Anterior cingulate cortex (tissue), 58 donors: Measurements from ENCODE around the gene CFAP221.

Source experiments
- DNase-seq, 58 donors: peaks; one replicate each; lab custom pipeline; 2025; lab: John Stamatoyannopoulos, UW

CFAP221 gene

GRCh38 chr2:119674711-119675500 is 130.7 kb downstream of the CFAP221 start:
- DNase-seq = peak in 3 of 58 donors; percentile 18 to 33 (median 30)

GRCh38 chr2:119678021-119678656 is 133.9 kb downstream of the CFAP221 start:
- DNase-seq = no peak

GRCh38 chr2:119679526-119679837 is 135.2 kb downstream of the CFAP221 start:
- no peak for DNase-seq

GRCh38 chr2:119679846-119680245 is 135.6 kb downstream of the CFAP221 start:
- DNase-seq = no peak

GRCh38 chr2:119680457-119681202 is 136.4 kb downstream of the CFAP221 start:
- DNase-seq = no peak

- DNase-seq = no peak
Observed at GRCh38 chr2:119681203-119681867, 137.1 kb downstream of the CFAP221 start.

GRCh38 chr2:119681868-119682220 is 137.6 kb downstream of the CFAP221 start:
- no peak for DNase-seq

GRCh38 chr2:119682578-119682977 is 138.3 kb downstream of the CFAP221 start:
- DNase-seq = no peak

GRCh38 chr2:119683074-119683712 is 138.9 kb downstream of the CFAP221 start:
- peak in 4 of 58 donors; percentile 41 to 60 (median 50) for DNase-seq

GRCh38 chr2:119683713-119684443 is 139.6 kb downstream of the CFAP221 start:
- DNase-seq = peak in 17 of 58 donors; percentile 16 to 64 (median 42)

- no peak for DNase-seq
Observed at GRCh38 chr2:119684518-119684917, 140.3 kb downstream of the CFAP221 start.

- DNase-seq = no peak
Observed at GRCh38 chr2:119688616-119689015, 144.4 kb downstream of the CFAP221 start.

GRCh38 chr2:119689218-119689617 is 145.0 kb downstream of the CFAP221 start:
- DNase-seq = no peak

- DNase-seq = no peak
Observed at GRCh38 chr2:119691189-119691588, 146.9 kb downstream of the CFAP221 start.

- DNase-seq = no peak
Observed at GRCh38 chr2:119691651-119692245, 147.5 kb downstream of the CFAP221 start.

- DNase-seq = no peak
Observed at GRCh38 chr2:119692310-119692709, 148.1 kb downstream of the CFAP221 start.

GRCh38 chr2:119692954-119693353 is 148.7 kb downstream of the CFAP221 start:
- no peak for DNase-seq

- DNase-seq = no peak
Observed at GRCh38 chr2:119693567-119693966, 149.3 kb downstream of the CFAP221 start.

GRCh38 chr2:119693967-119694366 is 149.7 kb downstream of the CFAP221 start:
- no peak for DNase-seq
